Measurements from ENCODE around the gene DLGAP5. TPM values are rescaled to one million over a fixed set of nuclear protein-coding genes. Genes with fewer than 3 reads are reported as not detected.

The DLGAP5 gene
- total and polyA plus RNA-seq, 2 donors from 2014 or later = 0.60 TPM; not detected in 1

- no peak overlapping the region for H3K9ac ChIP-seq (ENCODE audit: low read length in 3 of 3)
- no peaks in the 10 kb centered on the region for H3K27me3 ChIP-seq (ENCODE audit: control insufficient read depth, insufficient read depth, low read length)
- H3K36me3 ChIP-seq (ENCODE audit: control insufficient read depth in 2 of 3, insufficient read depth in 3 of 3, low read length in 3 of 3) = no peaks in the 10 kb centered on the region
- intact Hi-C loops (cut with DNase I) = no loop called here
- DNase-seq = no peak
- TF ChIP-seq, protein P1, sequence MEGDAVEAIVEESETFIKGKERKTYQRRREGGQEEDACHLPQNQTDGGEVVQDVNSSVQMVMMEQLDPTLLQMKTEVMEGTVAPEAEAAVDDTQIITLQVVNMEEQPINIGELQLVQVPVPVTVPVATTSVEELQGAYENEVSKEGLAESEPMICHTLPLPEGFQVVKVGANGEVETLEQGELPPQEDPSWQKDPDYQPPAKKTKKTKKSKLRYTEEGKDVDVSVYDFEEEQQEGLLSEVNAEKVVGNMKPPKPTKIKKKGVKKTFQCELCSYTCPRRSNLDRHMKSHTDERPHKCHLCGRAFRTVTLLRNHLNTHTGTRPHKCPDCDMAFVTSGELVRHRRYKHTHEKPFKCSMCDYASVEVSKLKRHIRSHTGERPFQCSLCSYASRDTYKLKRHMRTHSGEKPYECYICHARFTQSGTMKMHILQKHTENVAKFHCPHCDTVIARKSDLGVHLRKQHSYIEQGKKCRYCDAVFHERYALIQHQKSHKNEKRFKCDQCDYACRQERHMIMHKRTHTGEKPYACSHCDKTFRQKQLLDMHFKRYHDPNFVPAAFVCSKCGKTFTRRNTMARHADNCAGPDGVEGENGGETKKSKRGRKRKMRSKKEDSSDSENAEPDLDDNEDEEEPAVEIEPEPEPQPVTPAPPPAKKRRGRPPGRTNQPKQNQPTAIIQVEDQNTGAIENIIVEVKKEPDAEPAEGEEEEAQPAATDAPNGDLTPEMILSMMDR (IDR thresholded peaks at IDR 0.05; ENCODE audit: borderline replicate concordance, extremely low read depth, insufficient read depth) = no peak
- H3K27ac ChIP-seq (ENCODE audit: low read depth in 2 of 2, low read length in 2 of 2) = no peak overlapping the region
- no peaks in the 10 kb centered on the region for H3K4me1 ChIP-seq (ENCODE audit: control insufficient read depth in 2 of 3, insufficient read depth in 2 of 3, low read depth in 1 of 3, low read length in 3 of 3)
- H3K9me3 ChIP-seq (ENCODE audit: control insufficient read depth in 2 of 3, insufficient read depth in 1 of 3, low read length in 3 of 3) = no peaks in the 10 kb centered on the region
- no peak for FAIRE-seq
- no peak overlapping the region for H3K4me3 ChIP-seq (ENCODE audit: low read length in 3 of 3)
Measured at GRCh38 chr14:55151601-55152000, 39.8 kb downstream of the DLGAP5 start.

DNA sequence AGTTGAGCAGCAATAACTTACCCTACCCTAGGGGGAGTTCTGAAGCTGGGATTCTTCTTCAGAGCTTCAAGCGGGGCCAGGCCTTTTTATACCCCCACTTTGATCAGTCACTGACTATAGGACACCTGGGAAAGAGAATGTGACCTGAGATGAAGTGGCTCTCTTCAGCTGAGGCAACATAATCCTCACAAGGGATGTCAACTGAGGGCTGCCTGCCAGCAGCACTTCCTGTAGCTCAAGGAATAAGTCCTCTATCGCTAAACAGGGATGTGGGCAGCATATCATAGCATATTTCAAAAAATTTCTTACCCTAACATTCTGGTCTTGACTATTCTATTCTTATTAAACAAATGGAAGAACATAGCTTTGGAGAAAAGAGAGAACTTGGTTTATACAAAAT is 45.0 kb downstream of the DLGAP5 start:
- TF ChIP-seq, protein P1 (IDR thresholded peaks at IDR 0.05; ENCODE audit: borderline replicate concordance, extremely low read depth, insufficient read depth) = no peak
- H3K27ac ChIP-seq (ENCODE audit: low read depth in 2 of 2, low read length in 2 of 2) = no peak overlapping the region
- FAIRE-seq (no peak), DNase-seq (no peak)
- H3K9me3 ChIP-seq (ENCODE audit: control insufficient read depth in 2 of 3, insufficient read depth in 1 of 3, low read length in 3 of 3) = no peaks in the 10 kb centered on the region
- intact Hi-C loops (cut with DNase I) = no loop called here
- no peaks in the 10 kb centered on the region for H3K27me3 ChIP-seq (ENCODE audit: control insufficient read depth, insufficient read depth, low read length)
- no peaks in the 10 kb centered on the region for H3K36me3 ChIP-seq (ENCODE audit: control insufficient read depth in 2 of 3, insufficient read depth in 3 of 3, low read length in 3 of 3)
- no peaks in the 10 kb centered on the region for H3K4me1 ChIP-seq (ENCODE audit: control insufficient read depth in 2 of 3, insufficient read depth in 2 of 3, low read depth in 1 of 3, low read length in 3 of 3)
- H3K9ac ChIP-seq (ENCODE audit: low read length in 3 of 3) = no peak overlapping the region
- H3K4me3 ChIP-seq (ENCODE audit: low read length in 3 of 3) = no peak overlapping the region

DNA sequence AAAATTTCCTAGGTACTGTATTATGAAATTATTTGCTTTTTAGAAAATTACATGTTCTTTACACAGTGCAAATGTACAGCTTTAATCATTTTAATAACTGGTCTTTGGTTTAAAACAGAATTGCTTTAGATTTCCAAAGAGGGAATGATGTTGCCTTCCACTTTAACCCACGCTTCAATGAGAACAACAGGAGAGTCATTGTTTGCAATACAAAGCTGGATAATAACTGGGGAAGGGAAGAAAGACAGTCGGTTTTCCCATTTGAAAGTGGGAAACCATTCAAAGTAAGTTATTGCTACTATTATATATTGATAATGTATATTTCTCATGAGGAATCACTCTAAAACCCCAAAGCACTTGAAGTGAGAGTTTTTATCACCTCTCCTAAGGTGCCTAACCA is 48.9 kb downstream of the DLGAP5 start:
- peaks cover 0 to 7% (median 6%) of the 10 kb centered on the region in 3 donors for H3K36me3 ChIP-seq (ENCODE audit: control insufficient read depth in 2 of 3, insufficient read depth in 3 of 3, low read length in 3 of 3)
- no peak for FAIRE-seq
- TF ChIP-seq, protein P1 (IDR thresholded peaks at IDR 0.05; ENCODE audit: borderline replicate concordance, extremely low read depth, insufficient read depth) = no peak

DNA sequence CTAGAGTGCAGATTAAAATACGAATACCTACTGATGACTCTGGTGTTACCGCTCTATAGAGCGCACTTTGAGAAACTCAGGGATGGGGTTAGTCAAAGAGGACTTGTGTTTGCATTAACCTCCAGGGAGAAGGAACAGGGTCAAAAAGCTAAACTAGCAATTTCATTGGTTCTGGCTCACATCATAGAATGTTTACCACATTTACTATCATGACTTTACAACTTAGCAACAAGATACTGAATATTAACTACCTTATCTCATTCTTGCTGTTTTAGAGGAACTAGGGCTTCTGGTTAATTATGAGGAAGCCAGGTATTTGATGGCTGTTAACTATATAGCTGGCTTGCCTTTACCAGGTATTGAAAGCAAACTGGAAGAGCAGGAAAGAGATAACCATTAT is 49.6 kb downstream of the DLGAP5 start:
- H3K9ac ChIP-seq (ENCODE audit: low read length in 3 of 3) = no peak overlapping the region
- peaks cover 0 to 7% (median 6%) of the 10 kb centered on the region in 3 donors for H3K36me3 ChIP-seq (ENCODE audit: control insufficient read depth in 2 of 3, insufficient read depth in 3 of 3, low read length in 3 of 3)

More for the DNA sequence above, 48.9 kb downstream of the DLGAP5 start:
- no peak overlapping the region for H3K9ac ChIP-seq (ENCODE audit: low read length in 3 of 3)
- H3K4me3 ChIP-seq (ENCODE audit: low read length in 3 of 3) = no peak overlapping the region
- intact Hi-C loops (cut with DNase I) = no loop called here
- no peaks in the 10 kb centered on the region for H3K4me1 ChIP-seq (ENCODE audit: control insufficient read depth in 2 of 3, insufficient read depth in 2 of 3, low read depth in 1 of 3, low read length in 3 of 3)
- no peaks in the 10 kb centered on the region for H3K9me3 ChIP-seq (ENCODE audit: control insufficient read depth in 2 of 3, insufficient read depth in 1 of 3, low read length in 3 of 3)
- H3K27me3 ChIP-seq (ENCODE audit: control insufficient read depth, insufficient read depth, low read length) = no peaks in the 10 kb centered on the region
- DNase-seq = no peak
- no peak overlapping the region for H3K27ac ChIP-seq (ENCODE audit: low read depth in 2 of 2, low read length in 2 of 2)

More for the DNA sequence above, 49.6 kb downstream of the DLGAP5 start:
- FAIRE-seq = no peak
- H3K9me3 ChIP-seq (ENCODE audit: control insufficient read depth in 2 of 3, insufficient read depth in 1 of 3, low read length in 3 of 3) = no peaks in the 10 kb centered on the region
- intact Hi-C loops (cut with DNase I) = no loop called here
- H3K4me1 ChIP-seq (ENCODE audit: control insufficient read depth in 2 of 3, insufficient read depth in 2 of 3, low read depth in 1 of 3, low read length in 3 of 3) = peaks cover 0 to 4% (median 0%) of the 10 kb centered on the region in 3 donors
- no peak overlapping the region for H3K4me3 ChIP-seq (ENCODE audit: low read length in 3 of 3)
- TF ChIP-seq, protein P1 (IDR thresholded peaks at IDR 0.05; ENCODE audit: borderline replicate concordance, extremely low read depth, insufficient read depth) = no peak
- DNase-seq = no peak
- H3K27ac ChIP-seq (ENCODE audit: low read depth in 2 of 2, low read length in 2 of 2) = no peak overlapping the region
- no peaks in the 10 kb centered on the region for H3K27me3 ChIP-seq (ENCODE audit: control insufficient read depth, insufficient read depth, low read length)

Data from kidney (tissue), 14 donors.